Activated CD8-positive, alpha-beta T cell treated with anti-CD3 and anti-CD28 coated beads, Interleukin-2, amount 10 ng/mL, durations not matched to agents 7 days and 5 days (primary cell): ENCODE measurements around the gene BRD4. TPM values are rescaled to one million over a fixed set of nuclear protein-coding genes. Genes with fewer than 3 reads are reported as not detected.

Experiments
- ATAC-seq: fragments of 150-1000 bp; cut with Tn5 transposase; one replicate; pipeline ENCODE4 v1.10.0; 2021; ENCODE audit warnings: moderate library complexity
- CTCF ChIA-PET: fragments of 350-600 bp; sonication (Branson Sonifier 250); formaldehyde crosslinking; loops from one replicate; lab custom pipeline; 2021; ENCODE audit warnings: antibody characterized with exemption; lab: Charles Lee
- POLR2A ChIA-PET: fragments of 350-600 bp; sonication (Branson Sonifier 250); formaldehyde crosslinking; loops from one replicate; lab custom pipeline; 2021; ENCODE audit warnings: antibody characterized with exemption; lab: Charles Lee
- DNase-seq: peaks from one replicate; pipeline ENCODE4 v3.0.0-alpha.2; 2020
- H3K27ac Mint-ChIP-seq: one replicate; pipeline ENCODE4 v1.8.0; 2021; ENCODE audit warnings: mild to moderate bottlenecking, mixed read lengths
- H3K27me3 Mint-ChIP-seq: one replicate; pipeline ENCODE4 v1.8.0; 2021; ENCODE audit warnings: low read depth, mixed read lengths
- H3K36me3 Mint-ChIP-seq: one replicate; pipeline ENCODE4 v1.8.0; 2021; ENCODE audit warnings: low read depth, mixed read lengths
- H3K4me1 Mint-ChIP-seq: one replicate; pipeline ENCODE4 v1.8.0; 2021; ENCODE audit warnings: low read depth, mixed read lengths
- H3K4me3 Mint-ChIP-seq: one replicate; pipeline ENCODE4 v1.8.0; 2021; ENCODE audit warnings: mild to moderate bottlenecking, mixed read lengths
- H3K9me3 Mint-ChIP-seq: one replicate; pipeline ENCODE4 v1.8.0; 2022; ENCODE audit warnings: mixed read lengths; ENCODE audit not compliant: insufficient read depth
- total RNA-seq, 2 experiments: library from RNA; stranded (reverse); gene quantifications; one replicate each; pipeline ENCODE4 v1.2.3, GENCODE V29; 2021

Gene BRD4
- total RNA-seq, 2 experiments from 2014 or later = 102 to 108 TPM

- no peak for ATAC-seq
- no peak overlapping the region for H3K27ac Mint-ChIP-seq
- CTCF ChIA-PET = no interaction called here
Observed at GRCh38 chr19:15274477-15274876, 57.9 kb downstream of the BRD4 start.

DNA sequence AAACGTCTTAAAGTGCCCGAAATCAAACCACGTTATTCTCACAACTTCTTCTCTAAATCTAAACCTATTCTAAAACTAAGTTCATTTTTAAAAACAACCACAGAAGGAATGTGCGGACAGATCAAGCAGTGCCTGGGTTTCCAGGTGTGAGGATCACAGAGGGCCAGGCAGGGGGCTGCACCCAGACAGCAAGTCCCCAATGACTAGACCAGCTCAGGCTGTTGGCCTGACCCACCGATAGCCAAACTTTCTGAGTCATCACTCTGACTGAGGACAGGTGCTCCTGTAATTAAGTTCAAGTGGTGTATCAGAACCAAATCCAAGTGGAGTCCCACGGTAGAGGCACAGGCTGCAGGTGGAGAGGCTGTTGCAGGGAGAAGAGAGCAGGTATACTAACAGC lies 62.5 kb downstream of the BRD4 start:
- Mint-ChIP-seq H3K27ac (no peak overlapping the region), H3K4me3 (no peak overlapping the region), H3K4me1 (no peaks in the 10 kb centered on the region), H3K27me3 (no peaks in the 10 kb centered on the region), H3K36me3 (peaks cover 56% of the 10 kb centered on the region), H3K9me3 (no peaks in the 10 kb centered on the region)
- ATAC-seq (no peak), DNase-seq (no peak)
- CTCF ChIA-PET = no interaction called here
- POLR2A ChIA-PET = no interaction called here

More at GRCh38 chr19:15274477-15274876, 57.9 kb downstream of the BRD4 start:
- Mint-ChIP-seq H3K4me1 (peaks cover 12% of the 10 kb centered on the region), H3K9me3 (no peaks in the 10 kb centered on the region), H3K4me3 (no peak overlapping the region), H3K36me3 (peaks cover 25% of the 10 kb centered on the region), H3K27me3 (no peaks in the 10 kb centered on the region)
- no peak for DNase-seq
- POLR2A ChIA-PET = no interaction called here

DNA sequence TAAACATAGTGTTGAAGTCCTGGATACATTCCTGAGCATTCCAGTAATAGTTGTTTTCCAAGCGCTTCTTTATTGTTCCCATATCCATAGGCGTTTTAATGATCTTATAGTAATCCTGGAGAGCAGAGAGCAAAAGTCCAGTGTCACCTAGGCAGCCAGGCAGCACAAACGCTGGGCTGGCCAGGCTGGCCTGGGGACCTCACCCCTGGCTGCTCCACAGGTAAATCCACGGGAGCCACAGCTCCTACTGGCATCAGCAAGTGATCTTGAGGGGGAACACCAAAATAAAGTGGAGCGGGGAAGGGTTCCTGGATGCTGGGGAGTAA lies 63.4 kb downstream of the BRD4 start:
- POLR2A ChIA-PET = no interaction called here
- Mint-ChIP-seq H3K4me1 (no peaks in the 10 kb centered on the region), H3K27me3 (no peaks in the 10 kb centered on the region), H3K4me3 (no peak overlapping the region), H3K36me3 (peaks cover 63% of the 10 kb centered on the region), H3K27ac (peak overlapping the region; percentile 68), H3K9me3 (no peaks in the 10 kb centered on the region)
- CTCF ChIA-PET = interaction anchor here (1.9 kb wide), 1 partner anchor 167 kb away, joined by 4 read pairs; no protein-coding TSS in a partner anchor
- DNase-seq (no peak), ATAC-seq (no peak)

DNA sequence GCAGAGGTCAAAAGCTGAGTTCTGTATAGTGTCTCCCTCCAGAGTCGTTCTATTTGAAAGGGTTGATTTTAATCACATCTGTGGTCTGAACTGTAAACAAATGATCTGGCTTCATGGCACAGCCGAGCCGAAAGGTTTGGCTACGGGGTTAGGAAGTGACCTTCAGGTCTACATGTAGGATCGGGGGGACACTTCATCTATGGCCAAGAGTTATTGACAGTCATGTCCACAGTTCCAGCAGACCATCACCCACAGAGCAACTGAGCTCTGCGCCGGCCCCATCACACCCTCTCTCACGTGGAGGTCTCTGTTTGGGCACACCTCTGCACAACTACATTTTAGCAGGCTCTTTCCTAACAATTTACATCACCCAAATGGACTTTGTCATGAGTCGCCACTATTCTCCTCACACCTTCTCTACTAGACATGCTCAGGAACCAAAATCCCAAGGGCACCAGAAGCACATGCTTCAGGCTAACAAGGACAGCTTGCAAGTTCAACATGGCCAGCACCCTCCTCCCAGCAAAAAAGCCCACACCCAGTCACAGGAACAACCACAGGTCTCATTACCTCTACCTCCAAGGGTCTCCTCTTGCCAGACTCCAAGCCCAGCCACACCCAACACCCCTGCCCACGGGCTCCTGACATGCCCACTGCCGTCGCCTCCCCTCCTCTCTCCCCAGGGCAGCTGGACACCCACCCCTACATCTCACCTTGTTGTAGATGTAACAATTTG lies 64.0 kb downstream of the BRD4 start:
- ChIA-PET POLR2A (no interaction called here), CTCF (interaction anchor here (1.9 kb wide), 1 partner anchor 167 kb away, joined by 4 read pairs; no protein-coding TSS in a partner anchor)
- ATAC-seq (no peak), DNase-seq (no peak)
- H3K9me3 Mint-ChIP-seq = no peaks in the 10 kb centered on the region
- peaks cover 68% of the 10 kb centered on the region for H3K36me3 Mint-ChIP-seq
- H3K4me3 Mint-ChIP-seq = no peak overlapping the region
- no peaks in the 10 kb centered on the region for H3K4me1 Mint-ChIP-seq
- H3K27ac Mint-ChIP-seq = peak overlapping the region; percentile 68
- H3K27me3 Mint-ChIP-seq = no peaks in the 10 kb centered on the region

DNA sequence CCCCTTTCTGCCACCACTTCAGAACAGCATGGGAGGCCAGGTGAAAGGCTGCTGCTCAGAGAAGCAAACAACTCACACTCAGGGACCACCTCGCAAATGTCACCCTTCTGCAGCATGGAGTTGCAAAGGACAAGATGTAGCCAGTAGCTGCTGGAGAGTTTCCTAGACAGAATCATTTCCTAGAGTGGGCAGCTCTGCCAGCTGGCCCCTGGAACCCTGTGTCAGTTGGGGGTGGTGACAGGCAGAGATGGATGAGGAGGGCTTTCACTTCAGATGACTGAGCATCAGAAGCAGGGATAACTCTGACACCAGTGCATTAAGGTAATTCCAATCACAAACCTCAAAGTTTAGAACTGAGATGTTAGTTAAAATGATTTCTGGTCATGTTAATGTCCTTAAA lies 65.7 kb downstream of the BRD4 start:
- ChIA-PET CTCF (no interaction called here), POLR2A (no interaction called here)
- DNase-seq (no peak), ATAC-seq (no peak)
- Mint-ChIP-seq H3K36me3 (peaks cover 69% of the 10 kb centered on the region), H3K27ac (no peak overlapping the region), H3K4me1 (no peaks in the 10 kb centered on the region), H3K9me3 (no peaks in the 10 kb centered on the region), H3K27me3 (no peaks in the 10 kb centered on the region), H3K4me3 (no peak overlapping the region)

DNA sequence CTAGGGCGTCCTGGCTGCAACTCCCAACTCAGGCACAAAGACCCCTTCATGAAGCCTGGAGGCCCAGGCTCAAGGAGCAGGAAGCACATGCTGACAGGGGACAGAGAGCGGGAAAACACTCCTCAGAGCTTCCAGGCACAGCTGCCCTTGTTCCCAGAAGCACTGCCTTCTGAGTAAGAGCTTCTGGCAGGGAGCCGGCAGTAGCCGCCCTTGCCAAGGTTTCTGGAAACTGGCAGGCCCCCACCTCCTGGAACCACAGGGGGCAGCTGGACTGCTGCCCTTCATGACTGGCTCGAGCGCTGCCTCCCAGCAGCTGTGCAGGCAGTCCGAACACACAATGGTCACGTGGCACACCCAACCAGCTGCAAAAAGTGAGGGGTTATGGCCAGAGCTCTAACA lies 66.5 kb downstream of the BRD4 start:
- H3K4me1 Mint-ChIP-seq = no peaks in the 10 kb centered on the region
- no peaks in the 10 kb centered on the region for H3K9me3 Mint-ChIP-seq
- peaks cover 62% of the 10 kb centered on the region for H3K36me3 Mint-ChIP-seq
- no peak overlapping the region for H3K4me3 Mint-ChIP-seq
- ChIA-PET POLR2A (no interaction called here), CTCF (no interaction called here)
- no peaks in the 10 kb centered on the region for H3K27me3 Mint-ChIP-seq
- no peak overlapping the region for H3K27ac Mint-ChIP-seq
- DNase-seq (no peak), ATAC-seq (no peak)

- no peaks in the 10 kb centered on the region for H3K4me1 Mint-ChIP-seq
- H3K36me3 Mint-ChIP-seq = peaks cover 63% of the 10 kb centered on the region
- H3K27ac Mint-ChIP-seq = no peak overlapping the region
- no peak for ATAC-seq
- DNase-seq = no peak
- H3K4me3 Mint-ChIP-seq = no peak overlapping the region
- no peaks in the 10 kb centered on the region for H3K27me3 Mint-ChIP-seq
- no peaks in the 10 kb centered on the region for H3K9me3 Mint-ChIP-seq
- ChIA-PET POLR2A (no interaction called here), CTCF (no interaction called here)
Observed at GRCh38 chr19:15265214-15265849, 67.0 kb downstream of the BRD4 start.

- Mint-ChIP-seq H3K4me1 (no peaks in the 10 kb centered on the region), H3K27me3 (no peaks in the 10 kb centered on the region), H3K36me3 (peaks cover 61% of the 10 kb centered on the region), H3K9me3 (no peaks in the 10 kb centered on the region), H3K4me3 (no peak overlapping the region), H3K27ac (no peak overlapping the region)
- ChIA-PET CTCF (interaction anchor here (2.5 kb wide), 1 partner anchor 113 kb away, joined by 7 read pairs; no protein-coding TSS in a partner anchor), POLR2A (no interaction called here)
- DNase-seq = no peak
- peak; percentile 21 for ATAC-seq
Observed at GRCh38 chr19:15264933-15265206, 67.5 kb downstream of the BRD4 start.

GRCh38 chr19:15264061-15264932 lies 68.0 kb downstream of the BRD4 start:
- H3K36me3 Mint-ChIP-seq = peaks cover 63% of the 10 kb centered on the region
- H3K27ac Mint-ChIP-seq = no peak overlapping the region
- no peak overlapping the region for H3K4me3 Mint-ChIP-seq
- POLR2A ChIA-PET = no interaction called here
- no peaks in the 10 kb centered on the region for H3K4me1 Mint-ChIP-seq
- CTCF ChIA-PET = interaction anchor here (0.8 to 2.5 kb wide), 4 partner anchors 94 to 191 kb away, joined by 3 to 7 read pairs (median 4); no protein-coding TSS in a partner anchor
- no peaks in the 10 kb centered on the region for H3K9me3 Mint-ChIP-seq
- H3K27me3 Mint-ChIP-seq = no peaks in the 10 kb centered on the region
- DNase-seq (peak; percentile 73), ATAC-seq (no peak)

DNA sequence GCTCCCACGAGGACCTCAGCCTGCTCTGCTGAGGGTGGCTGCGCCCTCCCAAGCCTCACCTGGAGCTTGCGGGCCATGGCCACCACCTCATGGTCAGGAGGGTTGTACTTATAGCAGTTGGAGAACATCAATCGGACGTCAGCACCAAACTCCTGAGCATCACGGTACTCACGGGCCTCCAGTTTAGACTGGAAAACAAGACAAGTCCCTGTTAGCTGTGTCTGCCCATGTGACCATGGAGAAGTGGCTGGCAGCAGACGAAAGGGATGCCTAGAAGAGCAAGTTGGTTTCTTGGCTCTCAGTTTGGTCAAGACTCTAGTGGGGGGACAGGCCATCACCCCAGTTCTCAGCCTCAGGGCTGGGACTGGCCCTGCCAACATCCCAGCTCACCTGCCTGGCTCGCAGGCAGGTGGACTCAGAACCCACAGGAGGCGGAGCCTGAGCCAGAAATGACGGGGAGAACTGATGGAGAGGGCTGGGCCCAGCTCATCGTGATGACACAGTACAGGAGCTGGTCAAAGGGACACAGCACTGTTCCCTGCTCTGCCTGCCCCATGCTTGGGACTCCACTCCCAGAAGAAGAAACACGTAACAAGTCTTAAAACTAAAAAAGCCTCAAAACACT lies 68.9 kb downstream of the BRD4 start:
- no peaks in the 10 kb centered on the region for H3K9me3 Mint-ChIP-seq
- peaks cover 65% of the 10 kb centered on the region for H3K36me3 Mint-ChIP-seq
- DNase-seq = no peak
- H3K4me3 Mint-ChIP-seq = no peak overlapping the region
- H3K27me3 Mint-ChIP-seq = no peaks in the 10 kb centered on the region
- POLR2A ChIA-PET = no interaction called here
- H3K4me1 Mint-ChIP-seq = no peaks in the 10 kb centered on the region
- H3K27ac Mint-ChIP-seq = no peak overlapping the region
- CTCF ChIA-PET = interaction anchor here (0.7 to 2.5 kb wide), 6 partner anchors 95 to 191 kb away, joined by 3 to 7 read pairs (median 3); partner anchors contain the start of gene AKAP8L
- no peak for ATAC-seq

- Mint-ChIP-seq H3K27ac (no peak overlapping the region), H3K4me1 (no peaks in the 10 kb centered on the region), H3K4me3 (no peak overlapping the region), H3K9me3 (no peaks in the 10 kb centered on the region), H3K27me3 (no peaks in the 10 kb centered on the region), H3K36me3 (peaks cover 56% of the 10 kb centered on the region)
- DNase-seq = no peak
- ATAC-seq = no peak
- CTCF ChIA-PET = no interaction called here
- POLR2A ChIA-PET = no interaction called here
Observed at GRCh38 chr19:15262011-15262410, 70.3 kb downstream of the BRD4 start.
